Fibroblast of lung (primary cell): ENCODE measurements around the gene ASB12.

Experiments used
- CTCF ChIP-seq, 2 donors: IDR thresholded peaks in 1 of 2; conservative IDR thresholded peaks in 1 of 2; 1 replicate in 1 of 2; 2 replicates in 1 of 2; pipeline ENCODE4 v1.5.1; 2011 to 2012; ENCODE audit warnings: low read length in 2 of 2, control low read depth in 1 of 2, inconsistent platforms in 1 of 2, low read depth in 1 of 2, mild to moderate bottlenecking in 1 of 2
- EZH2 ChIP-seq: IDR thresholded peaks from 2 replicates; pipeline ENCODE4 v1.5.1; 2012; ENCODE audit warnings: low read length, control low read depth, mild to moderate bottlenecking; ENCODE audit errors: missing control alignments

GRCh38 chrX:64205441-64205734 lies 25.0 kb downstream of the ASB12 start, which contains the start of gene AMER1:
- TF ChIP-seq CTCF (conservative IDR thresholded peaks at IDR 0.05 in 1 of 2, IDR thresholded peaks at IDR 0.05 in 1 of 2; ENCODE audit: low read depth in 1 of 2, low read length in 2 of 2), result no peak
- TF ChIP-seq EZH2, result no peak
